ENCODE measurements around the gene ARHGAP26.

- TF ChIP-seq ZNF274 (IDR thresholded peaks at IDR 0.05; ENCODE audit: low read depth, low read length) (no peak), SUZ12 (IDR thresholded peaks at IDR 0.05; ENCODE audit: extremely low read depth, insufficient read depth, insufficient read length) (no peak), YY1 (IDR thresholded peaks at IDR 0.05; ENCODE audit: insufficient read depth, insufficient read length) (no peak)
Measured at GRCh38 chr5:143186623-143187022, 416.4 kb downstream of the ARHGAP26 start.

All from NT2/D1 (cell line).